Trophoblast cell (in vitro differentiated cells and primary cell): ENCODE results near the gene LRRC17.

ENCODE experiments used
- DNase-seq, 2 donors: peaks; one replicate each; pipeline ENCODE4 v3.0.0-alpha.2; 2016
- H2AFZ ChIP-seq: 2 replicates; pipeline ENCODE4 v1.6.1; 2013; ENCODE audit warnings: low read length, moderate library complexity, mild to moderate bottlenecking; ENCODE audit not compliant: insufficient read depth, poor library complexity
- H2AK5ac ChIP-seq: 2 replicates; pipeline ENCODE4 v1.6.1; 2013; ENCODE audit warnings: mild to moderate bottlenecking, low read length
- H2BK120ac ChIP-seq: 2 replicates; pipeline ENCODE4 v1.6.1; 2013; ENCODE audit warnings: low read length, mild to moderate bottlenecking, moderate library complexity; ENCODE audit not compliant: insufficient read depth, poor library complexity
- H2BK12ac ChIP-seq: 2 replicates; pipeline ENCODE4 v1.6.1; 2013; ENCODE audit warnings: mild to moderate bottlenecking, low read length, moderate library complexity
- H2BK5ac ChIP-seq: 2 replicates; pipeline ENCODE4 v1.6.1; 2013; ENCODE audit warnings: low read length, low read depth, moderate library complexity, mild to moderate bottlenecking; ENCODE audit not compliant: poor library complexity
- H3K14ac ChIP-seq: 2 replicates; pipeline ENCODE4 v1.6.1; 2013; ENCODE audit warnings: mild to moderate bottlenecking, low read length
- H3K18ac ChIP-seq: 2 replicates; pipeline ENCODE4 v1.6.1; 2013; ENCODE audit warnings: mild to moderate bottlenecking, low read length
- H3K23ac ChIP-seq: 2 replicates; pipeline ENCODE4 v1.6.1; 2013; ENCODE audit warnings: low read length
- H3K27ac ChIP-seq: 2 replicates; pipeline ENCODE4 v1.5.1; 2013; ENCODE audit warnings: low read depth, mild to moderate bottlenecking, inconsistent platforms, low read length, moderate library complexity
- H3K27me3 ChIP-seq: 2 replicates; pipeline ENCODE4 v1.6.1; 2013; ENCODE audit warnings: inconsistent platforms, mild to moderate bottlenecking, low read length, moderate library complexity; ENCODE audit not compliant: insufficient read depth
- H3K36me3 ChIP-seq, 2 experiments: 1 replicate in 1 of 2; 2 replicates in 1 of 2; pipeline ENCODE4 v1.6.1; 2013; ENCODE audit warnings: low read length in 2 of 2, mild to moderate bottlenecking in 2 of 2, moderate library complexity in 1 of 2; ENCODE audit not compliant: insufficient read depth in 2 of 2, control insufficient read depth in 1 of 2
- H3K4ac ChIP-seq: 2 replicates; pipeline ENCODE4 v1.6.1; 2013; ENCODE audit warnings: low read depth, mild to moderate bottlenecking, low read length, moderate library complexity
- H3K4me1 ChIP-seq, 2 experiments: 1 replicate in 1 of 2; 2 replicates in 1 of 2; pipeline ENCODE4 v1.6.1; 2013; ENCODE audit warnings: low read length in 2 of 2, mild to moderate bottlenecking in 2 of 2, moderate library complexity in 1 of 2; ENCODE audit not compliant: insufficient read depth in 2 of 2, control insufficient read depth in 1 of 2
- H3K4me2 ChIP-seq: 2 replicates; pipeline ENCODE4 v1.6.1; 2013; ENCODE audit warnings: inconsistent platforms, mild to moderate bottlenecking, low read length, moderate library complexity
- H3K4me3 ChIP-seq: 2 replicates; pipeline ENCODE4 v1.5.1; 2013; ENCODE audit warnings: mild to moderate bottlenecking, low read depth, low read length, inconsistent platforms
- H3K79me1 ChIP-seq: one replicate; pipeline ENCODE4 v1.6.1; 2013; ENCODE audit warnings: low read length
- H3K79me2 ChIP-seq: 2 replicates; pipeline ENCODE4 v1.6.1; 2013; ENCODE audit warnings: low read length, mild to moderate bottlenecking; ENCODE audit not compliant: control insufficient read depth, insufficient read depth, poor library complexity
- H3K9ac ChIP-seq: 2 replicates; pipeline ENCODE4 v1.6.1; 2013; ENCODE audit warnings: mild to moderate bottlenecking, low read length
- H3K9me3 ChIP-seq: 2 replicates; pipeline ENCODE4 v1.6.1; 2013; ENCODE audit warnings: low read depth, mild to moderate bottlenecking, control low read depth, inconsistent platforms, low read length; ENCODE audit not compliant: insufficient read depth
- H4K12ac ChIP-seq: 2 replicates; pipeline ENCODE4 v1.6.1; 2013; ENCODE audit warnings: low read depth, mild to moderate bottlenecking, low read length, moderate library complexity
- H4K8ac ChIP-seq: 2 replicates; pipeline ENCODE4 v1.6.1; 2013; ENCODE audit warnings: low read depth, mild to moderate bottlenecking, low read length, moderate library complexity
- H4K91ac ChIP-seq: one replicate; pipeline ENCODE4 v1.6.1; 2013; ENCODE audit warnings: low read depth, mild to moderate bottlenecking, low read length, moderate library complexity
- WGBS: extraction: QIAGEN DNeasy Blood & Tissue Kit; methylation state at CpG from one replicate; pipeline ENCODE4 v1.1.7; 2013; ENCODE audit warnings: missing lambda C conversion rate; ENCODE audit not compliant: insufficient read length, insufficient coverage; ENCODE audit errors: extremely low coverage; 5-methylcytosine and 5-hydroxymethylcytosine counted together

The LRRC17 gene

GRCh38 chr7:102982235-102982634 is 69.4 kb downstream of the LRRC17 start:
- H3K23ac ChIP-seq: no peak overlapping the region
- H3K79me1 ChIP-seq: no peaks in the 10 kb centered on the region
- no peak overlapping the region for H4K12ac ChIP-seq
- H3K4ac ChIP-seq: no peak overlapping the region
- peaks cover 1% of the 10 kb centered on the region for H3K9me3 ChIP-seq
- no peak overlapping the region for H3K9ac ChIP-seq
- no peak overlapping the region for H2AK5ac ChIP-seq
- H2BK5ac ChIP-seq: no peak overlapping the region
- H3K4me2 ChIP-seq: no peak overlapping the region
- no peak overlapping the region for H3K18ac ChIP-seq
- no peaks in the 10 kb centered on the region for H3K79me2 ChIP-seq
- no peaks in the 10 kb centered on the region for H3K36me3 ChIP-seq
- H4K91ac ChIP-seq: no peak overlapping the region
- no peaks in the 10 kb centered on the region for H3K27me3 ChIP-seq
- no peak overlapping the region for H2AFZ ChIP-seq
- WGBS: no CpG with 5 or more reads among the region's 1 CpG
- H3K4me1 ChIP-seq: peaks cover 3 to 4% of the 10 kb centered on the region in 2 experiments
- H2BK120ac ChIP-seq: no peak overlapping the region
- no peak overlapping the region for H3K27ac ChIP-seq
- DNase-seq: no peak
- no peak overlapping the region for H3K4me3 ChIP-seq
- H3K14ac ChIP-seq: no peak overlapping the region
- no peak overlapping the region for H4K8ac ChIP-seq
- H2BK12ac ChIP-seq: no peak overlapping the region

GRCh38 chr7:102983602-102984001 is 70.8 kb downstream of the LRRC17 start:
- Histone ChIP-seq H3K4me1 (peaks cover 3 to 4% of the 10 kb centered on the region in 2 experiments), H2BK5ac (no peak overlapping the region), H3K27ac (no peak overlapping the region), H3K79me1 (no peaks in the 10 kb centered on the region), H3K36me3 (no peaks in the 10 kb centered on the region), H2BK12ac (no peak overlapping the region), H4K91ac (no peak overlapping the region), H3K27me3 (no peaks in the 10 kb centered on the region), H3K9me3 (peaks cover 1% of the 10 kb centered on the region), H4K8ac (no peak overlapping the region), H3K14ac (no peak overlapping the region), H3K4me2 (no peak overlapping the region), H3K4ac (no peak overlapping the region), H3K4me3 (no peak overlapping the region), H2AFZ (no peak overlapping the region), H3K18ac (no peak overlapping the region), H3K9ac (no peak overlapping the region), H3K23ac (no peak overlapping the region), H2BK120ac (no peak overlapping the region), H3K79me2 (no peaks in the 10 kb centered on the region), H2AK5ac (no peak overlapping the region), H4K12ac (no peak overlapping the region)
- DNase-seq: peak; percentile 78 to 99
- no CpG with 5 or more reads among the region's 7 CpGs for WGBS

- Histone ChIP-seq H3K14ac (no peak overlapping the region), H2AK5ac (no peak overlapping the region), H3K36me3 (no peaks in the 10 kb centered on the region), H3K27me3 (no peaks in the 10 kb centered on the region), H2AFZ (no peak overlapping the region), H4K91ac (no peak overlapping the region), H3K4me1 (peaks cover 3 to 4% of the 10 kb centered on the region in 2 experiments), H3K23ac (no peak overlapping the region), H3K18ac (no peak overlapping the region), H3K27ac (no peak overlapping the region), H3K9ac (no peak overlapping the region), H4K8ac (no peak overlapping the region), H3K79me1 (no peaks in the 10 kb centered on the region), H3K4me2 (no peak overlapping the region), H4K12ac (no peak overlapping the region), H3K4ac (no peak overlapping the region), H3K9me3 (peaks cover 1% of the 10 kb centered on the region), H2BK5ac (no peak overlapping the region), H3K79me2 (no peaks in the 10 kb centered on the region), H3K4me3 (no peak overlapping the region), H2BK12ac (no peak overlapping the region), H2BK120ac (no peak overlapping the region)
- peak; percentile 14 to 63 for DNase-seq
These were observed 72.5 kb downstream of the LRRC17 start for GRCh38 chr7:102985176-102985783.

DNA sequence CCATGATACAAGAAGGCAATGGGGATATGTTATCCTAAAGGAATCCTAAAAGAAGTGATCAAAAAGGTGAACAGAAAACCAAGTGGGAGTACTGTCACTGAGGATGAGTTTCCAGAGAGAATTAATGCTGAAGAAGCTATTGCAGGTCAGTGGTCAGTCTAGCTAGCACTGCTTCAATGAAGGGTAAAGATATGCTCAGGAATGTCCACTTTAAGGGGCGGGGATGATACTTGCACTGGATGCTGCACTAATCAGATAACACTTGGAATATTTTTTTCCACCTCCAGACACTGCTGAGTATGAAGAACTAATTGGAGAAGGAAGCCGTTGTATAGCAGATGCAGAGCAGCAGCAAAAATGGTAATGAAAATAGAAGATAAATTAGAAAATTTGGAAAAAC is 75.3 kb downstream of the LRRC17 start:
- Histone ChIP-seq H4K91ac (no peak overlapping the region), H3K36me3 (no peaks in the 10 kb centered on the region), H3K27me3 (no peaks in the 10 kb centered on the region), H2BK120ac (no peak overlapping the region), H3K4me3 (no peak overlapping the region), H3K4me2 (no peak overlapping the region), H4K8ac (no peak overlapping the region), H3K9ac (no peak overlapping the region), H3K9me3 (peaks cover 1% of the 10 kb centered on the region), H3K79me1 (no peaks in the 10 kb centered on the region), H3K79me2 (no peaks in the 10 kb centered on the region), H3K18ac (no peak overlapping the region), H3K14ac (no peak overlapping the region), H3K4ac (no peak overlapping the region), H2BK12ac (no peak overlapping the region), H2AK5ac (no peak overlapping the region), H4K12ac (no peak overlapping the region), H3K4me1 (peaks cover 12 to 13% of the 10 kb centered on the region in 2 experiments), H3K23ac (no peak overlapping the region), H2AFZ (no peak overlapping the region), H3K27ac (no peak overlapping the region), H2BK5ac (no peak overlapping the region)
- WGBS: no CpG with 5 or more reads among the region's 2 CpGs
- DNase-seq: no peak
